Brain microvascular endothelial cell (primary cell): Measurements from ENCODE around the gene JMJD7.

Experiments used
- DNase-seq: peaks from one replicate; pipeline ENCODE4 v3.0.0-alpha.2; 2020
- H3K27ac ChIP-seq: fragments of 250-450 bp; sonication (Bioruptor Pico); 2 replicates; pipeline ENCODE4 v1.5.1; 2020; ENCODE audit warnings: mild to moderate bottlenecking, moderate library complexity
- H3K27me3 ChIP-seq: fragments of 250-450 bp; sonication (Bioruptor Pico); replicated peaks from 2 replicates; pipeline ENCODE4 v1.5.1; 2020; ENCODE audit warnings: mild to moderate bottlenecking
- H3K36me3 ChIP-seq: fragments of 250-450 bp; sonication (Bioruptor Pico); replicated peaks from 2 replicates; pipeline ENCODE4 v1.5.1; 2020; ENCODE audit warnings: mild to moderate bottlenecking
- H3K4me3 ChIP-seq: 2 replicates; pipeline ENCODE4 v1.5.1; 2011; ENCODE audit warnings: low read depth, mild to moderate bottlenecking, control low read depth, low read length, moderate library complexity
- in situ Hi-C: cut with HindIII; loops from 2 replicates; pipeline ENCODE4 v1.10.0; 2017; ENCODE audit warnings: low sequenced_read_pairs, low pct_ligation_motif_present
- TF ChIP-seq, protein P1 (sequence below): IDR thresholded peaks from 2 replicates; pipeline ENCODE4 v1.5.1; 2011; ENCODE audit warnings: low read depth, mild to moderate bottlenecking, moderate library complexity, low read length, control low read depth, inconsistent platforms; ENCODE audit errors: missing control alignments

The JMJD7 gene

DNA sequence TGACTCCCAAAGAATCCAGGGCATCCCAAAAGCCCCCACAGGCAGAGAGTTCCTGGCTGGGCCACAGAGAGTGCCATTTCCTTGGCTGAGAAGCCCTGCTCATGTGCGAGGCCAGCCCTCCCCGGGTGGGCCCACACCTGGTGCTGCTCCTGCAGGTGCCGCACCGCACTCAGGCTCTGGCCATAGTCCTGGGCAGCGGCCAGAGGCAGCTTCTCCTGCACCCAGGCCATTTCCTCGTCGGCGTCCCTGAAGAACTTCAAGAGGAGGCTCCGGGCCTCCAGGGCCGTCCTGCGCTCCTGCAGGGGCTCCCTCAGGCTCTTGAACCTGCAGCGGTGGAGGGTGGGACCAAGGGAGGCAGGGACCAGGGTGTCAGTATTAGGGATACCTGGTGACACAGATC is 28.8 kb downstream of the JMJD7 start:
- Histone ChIP-seq H3K27me3 (no peaks in the 10 kb centered on the region), H3K36me3 (no peaks in the 10 kb centered on the region), H3K4me3 (no peak overlapping the region), H3K27ac (no peak overlapping the region)
- in situ Hi-C loops = no loop called here
- DNase-seq = no peak
- TF ChIP-seq, protein P1, sequence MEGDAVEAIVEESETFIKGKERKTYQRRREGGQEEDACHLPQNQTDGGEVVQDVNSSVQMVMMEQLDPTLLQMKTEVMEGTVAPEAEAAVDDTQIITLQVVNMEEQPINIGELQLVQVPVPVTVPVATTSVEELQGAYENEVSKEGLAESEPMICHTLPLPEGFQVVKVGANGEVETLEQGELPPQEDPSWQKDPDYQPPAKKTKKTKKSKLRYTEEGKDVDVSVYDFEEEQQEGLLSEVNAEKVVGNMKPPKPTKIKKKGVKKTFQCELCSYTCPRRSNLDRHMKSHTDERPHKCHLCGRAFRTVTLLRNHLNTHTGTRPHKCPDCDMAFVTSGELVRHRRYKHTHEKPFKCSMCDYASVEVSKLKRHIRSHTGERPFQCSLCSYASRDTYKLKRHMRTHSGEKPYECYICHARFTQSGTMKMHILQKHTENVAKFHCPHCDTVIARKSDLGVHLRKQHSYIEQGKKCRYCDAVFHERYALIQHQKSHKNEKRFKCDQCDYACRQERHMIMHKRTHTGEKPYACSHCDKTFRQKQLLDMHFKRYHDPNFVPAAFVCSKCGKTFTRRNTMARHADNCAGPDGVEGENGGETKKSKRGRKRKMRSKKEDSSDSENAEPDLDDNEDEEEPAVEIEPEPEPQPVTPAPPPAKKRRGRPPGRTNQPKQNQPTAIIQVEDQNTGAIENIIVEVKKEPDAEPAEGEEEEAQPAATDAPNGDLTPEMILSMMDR = no peak

DNA sequence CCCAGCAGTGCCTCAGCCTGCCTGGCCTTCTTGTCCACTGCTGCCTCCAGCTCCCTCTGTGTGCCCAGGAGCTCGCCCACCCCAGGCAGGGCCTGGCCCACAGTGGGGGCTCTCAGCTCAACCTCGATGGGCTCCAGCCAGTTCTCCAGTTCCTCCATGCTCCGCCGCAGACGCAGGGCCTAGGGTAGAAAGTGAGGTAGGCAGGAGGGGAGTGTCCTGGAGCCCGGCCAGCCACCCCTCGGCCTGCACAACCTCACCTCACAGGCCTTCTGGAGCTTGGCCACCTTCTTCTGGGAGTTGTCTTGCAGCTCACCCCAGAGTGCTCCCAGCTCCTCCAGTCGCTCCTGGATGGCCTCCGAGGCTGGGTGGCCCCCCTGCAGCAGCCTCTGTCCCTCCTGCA is 29.4 kb downstream of the JMJD7 start:
- in situ Hi-C loops = no loop called here
- Histone ChIP-seq H3K27ac (no peak overlapping the region), H3K27me3 (no peaks in the 10 kb centered on the region), H3K4me3 (no peak overlapping the region), H3K36me3 (no peaks in the 10 kb centered on the region)
- no peak for DNase-seq
- TF ChIP-seq, protein P1 = no peak

DNA sequence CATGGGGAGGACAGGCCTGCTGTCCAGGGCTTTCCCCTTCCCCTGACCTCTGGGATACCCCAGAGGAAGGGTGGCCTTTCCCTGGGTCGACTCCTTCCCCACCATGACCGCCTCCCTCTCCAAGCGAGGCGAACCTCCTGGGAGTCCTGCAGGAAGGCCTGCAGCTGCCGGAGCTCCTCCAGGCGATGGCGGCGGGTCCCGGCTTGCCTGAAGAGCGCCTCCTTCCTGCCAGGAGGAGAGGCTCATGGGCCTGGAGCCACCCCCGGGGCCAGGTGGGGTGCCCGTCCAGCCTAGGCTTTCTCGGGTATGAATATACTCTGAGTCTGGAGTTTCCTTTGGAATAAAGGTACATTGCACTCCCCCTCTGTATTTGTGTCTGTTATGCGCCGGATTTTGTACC is 30.9 kb downstream of the JMJD7 start:
- no peak overlapping the region for H3K27ac ChIP-seq
- in situ Hi-C loops = no loop called here
- H3K4me3 ChIP-seq = no peak overlapping the region
- no peaks in the 10 kb centered on the region for H3K36me3 ChIP-seq
- TF ChIP-seq, protein P1 = no peak
- H3K27me3 ChIP-seq = no peaks in the 10 kb centered on the region
- DNase-seq = no peak

DNA sequence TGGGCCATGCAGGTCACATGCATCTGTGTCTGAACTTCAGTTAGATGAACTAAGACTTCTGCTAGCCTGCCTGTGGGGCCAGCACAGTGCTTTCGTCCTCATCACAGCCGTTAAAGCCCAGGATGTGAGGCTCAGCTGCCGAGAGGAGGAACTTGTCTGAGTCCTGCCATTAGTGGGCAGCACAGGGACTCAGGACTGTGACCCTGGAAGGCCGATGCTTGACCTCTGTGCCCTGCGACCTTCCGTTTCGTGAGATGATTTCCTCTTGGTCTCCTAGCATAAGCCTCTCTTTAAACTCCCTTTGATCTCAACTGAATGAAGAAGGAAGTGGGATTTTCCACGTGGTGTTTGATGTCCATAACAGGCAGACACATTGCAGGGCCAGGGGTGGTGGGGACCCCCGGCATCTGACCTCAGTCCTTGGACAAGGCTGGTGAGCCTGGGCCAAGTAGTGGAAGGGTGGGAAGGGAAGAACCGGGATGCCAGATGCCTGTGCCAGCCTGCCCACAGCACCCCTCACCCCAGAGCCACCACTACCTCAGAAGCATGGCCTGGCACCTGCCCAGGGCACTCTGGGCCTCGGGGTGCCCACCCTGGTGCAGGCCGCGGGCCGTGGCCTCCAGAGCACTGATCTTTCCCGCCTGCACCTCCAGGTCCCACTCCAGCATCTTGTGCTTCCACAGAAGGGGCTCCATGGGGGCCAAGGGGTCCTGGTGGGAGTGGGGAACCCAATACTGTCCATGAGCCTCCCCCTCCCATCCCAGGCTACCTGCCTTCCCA is 32.3 kb downstream of the JMJD7 start:
- no peaks in the 10 kb centered on the region for H3K27me3 ChIP-seq
- no peak overlapping the region for H3K4me3 ChIP-seq
- in situ Hi-C loops = no loop called here
- no peak overlapping the region for H3K27ac ChIP-seq
- no peak for DNase-seq
- no peaks in the 10 kb centered on the region for H3K36me3 ChIP-seq
- TF ChIP-seq, protein P1 = peak; percentile 35

DNA sequence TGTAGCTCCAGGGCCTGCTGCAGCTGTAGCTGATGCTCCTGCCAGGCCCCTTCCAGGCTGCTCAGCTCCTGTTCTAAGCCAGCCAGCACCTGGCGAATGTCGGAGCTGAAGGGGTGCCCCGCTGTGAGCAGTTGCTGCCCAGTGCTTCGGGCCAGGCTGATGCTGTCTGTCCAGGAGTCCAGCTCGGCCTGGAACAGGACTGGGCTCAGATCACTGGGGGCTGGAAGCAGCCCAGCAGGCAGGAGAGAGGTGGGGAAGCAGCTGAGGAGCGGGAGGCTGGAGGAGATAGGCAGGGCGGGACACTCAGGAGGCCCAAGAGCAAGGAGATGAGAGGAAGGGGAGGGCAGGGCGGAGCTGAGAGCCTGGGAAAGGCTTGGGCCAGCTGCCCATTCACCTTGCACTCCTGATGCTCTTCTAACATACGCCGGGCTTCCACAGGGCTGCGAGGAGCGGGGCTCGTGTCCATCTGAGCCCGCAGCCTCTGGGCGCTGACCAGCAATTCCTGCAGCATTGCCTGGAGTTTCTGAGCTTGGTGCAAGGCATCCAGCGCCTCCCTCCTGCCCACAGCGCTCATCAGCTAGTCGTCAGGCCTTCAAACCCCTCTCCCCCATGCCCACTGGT is 34.0 kb downstream of the JMJD7 start:
- Histone ChIP-seq H3K4me3 (no peak overlapping the region), H3K27ac (no peak overlapping the region), H3K27me3 (no peaks in the 10 kb centered on the region), H3K36me3 (no peaks in the 10 kb centered on the region)
- TF ChIP-seq, protein P1 = no peak
- DNase-seq = no peak
- in situ Hi-C loops = no loop called here
